HL-60 (cell line): ENCODE data around the gene PNO1.

ENCODE experiments used
- CTCF ChIP-seq: IDR thresholded peaks from one replicate; pipeline ENCODE4 v1.5.1; 2011; ENCODE audit warnings: low read length, control low read depth, inconsistent platforms; ENCODE audit not compliant: insufficient read depth
- GABPA ChIP-seq: IDR thresholded peaks from 2 replicates; pipeline ENCODE4 v1.6.1; 2012; ENCODE audit warnings: low read depth
- POLR2AphosphoS5 ChIP-seq: IDR thresholded peaks from 2 replicates; pipeline ENCODE4 v1.6.1; 2012; ENCODE audit warnings: low read depth
- REST ChIP-seq: IDR thresholded peaks from 2 replicates; pipeline ENCODE4 v1.6.1; 2012; ENCODE audit warnings: low read depth; ENCODE audit not compliant: insufficient replicate concordance
- SPI1 ChIP-seq: IDR thresholded peaks from 2 replicates; pipeline ENCODE4 v1.6.1; 2012; ENCODE audit warnings: low read depth, mild to moderate bottlenecking, borderline replicate concordance

GRCh38 chr2:68176657-68177056 lies 19.0 kb downstream of the PNO1 start:
- TF ChIP-seq CTCF (no peak), REST (no peak), GABPA (no peak), POLR2AphosphoS5 (peak; percentile 13; the same call in 1 of the 2 replicates), SPI1 (no peak)
